Lower lobe of right lung (tissue), 2 donors: ENCODE results near the gene RAD51B. TPM values are rescaled to one million over a fixed set of nuclear protein-coding genes. Genes with fewer than 3 reads are reported as not detected.
A peak's percentile ranks its signal among the peaks of the same experiment; 100 is the strongest.

Experiments used
- ATAC-seq, 2 donors: fragments of 200-7000 bp; cut with Tn5 transposase; one replicate each; pipeline ENCODE4 v1.9.1; 2020 to 2022; ENCODE audit warnings: mild to moderate bottlenecking in 2 of 2, moderate library complexity in 2 of 2
- DNase-seq: peaks from one replicate; pipeline ENCODE4 v3.0.0-alpha.2; 2020
- H3K27ac ChIP-seq: fragments of 200-600 bp; one replicate; pipeline ENCODE4 v1.8.0; 2022
- H3K27me3 ChIP-seq: fragments of 200-600 bp; one replicate; pipeline ENCODE4 v1.8.0; 2022; ENCODE audit warnings: low read depth
- H3K36me3 ChIP-seq: fragments of 200-600 bp; one replicate; pipeline ENCODE4 v1.8.0; 2022; ENCODE audit warnings: mild to moderate bottlenecking
- H3K4me1 ChIP-seq: fragments of 200-600 bp; one replicate; pipeline ENCODE4 v1.8.0; 2022
- H3K4me3 ChIP-seq: fragments of 200-600 bp; one replicate; pipeline ENCODE4 v1.8.0; 2022; ENCODE audit warnings: mild to moderate bottlenecking
- H3K9me3 ChIP-seq: fragments of 200-600 bp; one replicate; pipeline ENCODE4 v1.8.0; 2022
- CTCF ChIP-seq: fragments of 200-600 bp; IDR thresholded peaks from one replicate; pipeline ENCODE4 v1.8.0; 2022; ENCODE audit warnings: antibody characterized with exemption, mild to moderate bottlenecking
- intact Hi-C: fragments of 100-400 bp; cut with DNase I; formaldehyde crosslinking; loops from one replicate; pipeline ENCODE4 v1.11.0; 2022
- total RNA-seq: library from RNA; stranded (reverse); fragmentation: NEBNext Ultra II Directional; extraction: Animal tissue kit (Norgen Biotek cat#: 25700); gene quantifications from one replicate; pipeline ENCODE4 v1.2.1, GENCODE V29; 2021
- donor health status: DM: no; HTN: yes; CAD: no; lungs with severe emphysema.

The RAD51B gene
- total RNA-seq, 1 donor from 2014 or later = 22.2 TPM

- no peak for DNase-seq
- no peaks in the 10 kb centered on the region for H3K9me3 ChIP-seq
- no peak for TF ChIP-seq CTCF
Measured at GRCh38 chr14:68702578-68702977, 883.0 kb downstream of the RAD51B start.

GRCh38 chr14:68703093-68703492, 883.5 kb downstream of the RAD51B start:
- DNase-seq (no peak), ATAC-seq (peak; percentile 30 to 38)
- H3K27ac ChIP-seq = no peak overlapping the region
- H3K27me3 ChIP-seq = no peaks in the 10 kb centered on the region
- H3K4me1 ChIP-seq = peaks cover 10% of the 10 kb centered on the region
- intact Hi-C loops = no loop called here
- no peak overlapping the region for H3K4me3 ChIP-seq
- no peak for TF ChIP-seq CTCF
- H3K9me3 ChIP-seq = no peaks in the 10 kb centered on the region
- no peaks in the 10 kb centered on the region for H3K36me3 ChIP-seq

More at GRCh38 chr14:68702578-68702977, 883.0 kb downstream of the RAD51B start:
- ATAC-seq = no peak
- H3K27me3 ChIP-seq = no peaks in the 10 kb centered on the region
- H3K27ac ChIP-seq = no peak overlapping the region
- H3K4me1 ChIP-seq = peaks cover 10% of the 10 kb centered on the region
- intact Hi-C loops = no loop called here
- no peaks in the 10 kb centered on the region for H3K36me3 ChIP-seq
- H3K4me3 ChIP-seq = no peak overlapping the region

- H3K27me3 ChIP-seq = no peaks in the 10 kb centered on the region
- peaks cover 10% of the 10 kb centered on the region for H3K4me1 ChIP-seq
- no peak overlapping the region for H3K27ac ChIP-seq
- intact Hi-C loops = no loop called here
- ATAC-seq = peak; percentile 12 to 25
- no peak for DNase-seq
- no peaks in the 10 kb centered on the region for H3K36me3 ChIP-seq
- H3K9me3 ChIP-seq = no peaks in the 10 kb centered on the region
- H3K4me3 ChIP-seq = no peak overlapping the region
- no peak for TF ChIP-seq CTCF
Measured at GRCh38 chr14:68704736-68705720, 885.4 kb downstream of the RAD51B start.

- Histone ChIP-seq H3K4me3 (no peak overlapping the region), H3K9me3 (no peaks in the 10 kb centered on the region), H3K27me3 (no peaks in the 10 kb centered on the region), H3K27ac (no peak overlapping the region), H3K36me3 (no peaks in the 10 kb centered on the region), H3K4me1 (peaks cover 10% of the 10 kb centered on the region)
- DNase-seq = no peak
- ATAC-seq = peak; percentile 48 to 71
- intact Hi-C loops = no loop called here
- TF ChIP-seq CTCF = no peak
Measured at GRCh38 chr14:68705741-68706283, 886.2 kb downstream of the RAD51B start.

- no peaks in the 10 kb centered on the region for H3K27me3 ChIP-seq
- H3K27ac ChIP-seq = no peak overlapping the region
- H3K9me3 ChIP-seq = no peaks in the 10 kb centered on the region
- DNase-seq = no peak
- TF ChIP-seq CTCF = no peak
- intact Hi-C loops = no loop called here
- no peak for ATAC-seq
- no peaks in the 10 kb centered on the region for H3K36me3 ChIP-seq
- no peak overlapping the region for H3K4me3 ChIP-seq
- H3K4me1 ChIP-seq = peaks cover 19% of the 10 kb centered on the region
Measured at GRCh38 chr14:68707482-68707881, 887.9 kb downstream of the RAD51B start.
